ENCODE measurements around the gene CIITA. TPM values are rescaled to one million over a fixed set of nuclear protein-coding genes. Genes with fewer than 3 reads are reported as not detected.

The CIITA gene
- polyA plus RNA-seq, 1 donor (not counting 4 experiments of a cell fraction or from before 2014, with no cell fraction given): 0.05 TPM

- DNase-seq (ENCODE audit: low read depth, low spot score) (no peak), FAIRE-seq (no peak)
- H2AFZ ChIP-seq (ENCODE audit: control insufficient read depth, low read length): no peak overlapping the region
- TF ChIP-seq CTCF (optimal IDR thresholded peaks at IDR 0.05 in 1 of 3, IDR thresholded peaks at IDR 0.05 in 1 of 3, conservative IDR thresholded peaks at IDR 0.05 in 1 of 3; ENCODE audit: extremely low read depth in 1 of 3, insufficient read depth in 2 of 3, low read length in 3 of 3) (no peak), EZH2 (IDR thresholded peaks at IDR 0.05; ENCODE audit: low read length) (no peak)
- H3K4me1 ChIP-seq (ENCODE audit: control insufficient read depth, extremely low read depth, insufficient read depth, low read length): peaks cover 12% of the 10 kb centered on the region
- H3K27ac ChIP-seq (ENCODE audit: control insufficient read depth, insufficient read depth, low read length): no peak overlapping the region
- dilution Hi-C loops (cut with MboI; ENCODE audit: extremely low pct_ligation_motif_present, low sequenced_read_pairs): no loop called here
- H3K9me3 ChIP-seq (ENCODE audit: control insufficient read depth, low read depth, low read length): peaks cover 2% of the 10 kb centered on the region
- no peaks in the 10 kb centered on the region for H3K36me3 ChIP-seq (ENCODE audit: control insufficient read depth in 2 of 2, extremely low read depth in 1 of 2, insufficient read depth in 2 of 2, low read length in 2 of 2)
- H3K79me2 ChIP-seq (ENCODE audit: control insufficient read depth, insufficient read depth, low read length): no peaks in the 10 kb centered on the region
- no peaks in the 10 kb centered on the region for H4K20me1 ChIP-seq (ENCODE audit: control insufficient read depth, extremely low read depth, insufficient read depth, low read length)
- H3K9ac ChIP-seq (ENCODE audit: control insufficient read depth, extremely low read depth, insufficient read depth, low read length): no peak overlapping the region
- H3K4me2 ChIP-seq (ENCODE audit: control insufficient read depth, extremely low read depth, insufficient read depth, low read depth, low read length): no peak overlapping the region
- H3K27me3 ChIP-seq (ENCODE audit: control insufficient read depth, extremely low read depth, insufficient read depth, low read length): no peaks in the 10 kb centered on the region
- H3K4me3 ChIP-seq (ENCODE audit: control insufficient read depth in 2 of 3, extremely low read depth in 1 of 3, insufficient read depth in 2 of 3, low read depth in 1 of 3, low read length in 3 of 3): no peak overlapping the region
- H3K9me1 ChIP-seq (ENCODE audit: control insufficient read depth, extremely low read depth, insufficient read depth, low read length): no peaks in the 10 kb centered on the region
Measured at GRCh38 chr16:10856042-10856441, 21.0 kb upstream of the CIITA start.

- H3K27me3 ChIP-seq (ENCODE audit: control insufficient read depth, extremely low read depth, insufficient read depth, low read length): no peaks in the 10 kb centered on the region
- H3K9me1 ChIP-seq (ENCODE audit: control insufficient read depth, extremely low read depth, insufficient read depth, low read length): no peaks in the 10 kb centered on the region
- no peak overlapping the region for H2AFZ ChIP-seq (ENCODE audit: control insufficient read depth, low read length)
- H3K9me3 ChIP-seq (ENCODE audit: control insufficient read depth, low read depth, low read length): peaks cover 2% of the 10 kb centered on the region
- H3K4me1 ChIP-seq (ENCODE audit: control insufficient read depth, extremely low read depth, insufficient read depth, low read length): peaks cover 27% of the 10 kb centered on the region
- TF ChIP-seq CTCF (optimal IDR thresholded peaks at IDR 0.05 in 1 of 3, IDR thresholded peaks at IDR 0.05 in 1 of 3, conservative IDR thresholded peaks at IDR 0.05 in 1 of 3; ENCODE audit: extremely low read depth in 1 of 3, insufficient read depth in 2 of 3, low read length in 3 of 3): no peak
- no peak for TF ChIP-seq EZH2 (IDR thresholded peaks at IDR 0.05; ENCODE audit: low read length)
- no peaks in the 10 kb centered on the region for H3K79me2 ChIP-seq (ENCODE audit: control insufficient read depth, insufficient read depth, low read length)
- no peaks in the 10 kb centered on the region for H4K20me1 ChIP-seq (ENCODE audit: control insufficient read depth, extremely low read depth, insufficient read depth, low read length)
- FAIRE-seq (no peak), DNase-seq (ENCODE audit: low read depth, low spot score) (no peak)
- H3K9ac ChIP-seq (ENCODE audit: control insufficient read depth, extremely low read depth, insufficient read depth, low read length): no peak overlapping the region
- H3K4me3 ChIP-seq (ENCODE audit: control insufficient read depth in 2 of 3, extremely low read depth in 1 of 3, insufficient read depth in 2 of 3, low read depth in 1 of 3, low read length in 3 of 3): no peak overlapping the region
- no peak overlapping the region for H3K27ac ChIP-seq (ENCODE audit: control insufficient read depth, insufficient read depth, low read length)
- H3K36me3 ChIP-seq (ENCODE audit: control insufficient read depth in 2 of 2, extremely low read depth in 1 of 2, insufficient read depth in 2 of 2, low read length in 2 of 2): no peaks in the 10 kb centered on the region
- no peak overlapping the region for H3K4me2 ChIP-seq (ENCODE audit: control insufficient read depth, extremely low read depth, insufficient read depth, low read depth, low read length)
- dilution Hi-C loops (cut with MboI; ENCODE audit: extremely low pct_ligation_motif_present, low sequenced_read_pairs): no loop called here
Measured at GRCh38 chr16:10858203-10858602, 18.8 kb upstream of the CIITA start.

Data from keratinocyte (primary cell).